Loucy (cell line): Measurements from ENCODE around the gene TRIM2.

Experiments used
- H2AFZ ChIP-seq: fragments of 200-600 bp; sonication (generic); 2 replicates; pipeline ENCODE4 v1.6.0; 2016; ENCODE audit warnings: antibody characterized with exemption, mild to moderate bottlenecking, low read length, moderate library complexity
- H3F3A ChIP-seq: fragments of 200-600 bp; 2 replicates; pipeline ENCODE4 v1.6.0; 2016; ENCODE audit warnings: antibody characterized with exemption, low read depth, mild to moderate bottlenecking
- H3K27me3 ChIP-seq: fragments of 200-600 bp; sonication (generic); 2 replicates; pipeline ENCODE4 v1.6.1; 2014; ENCODE audit warnings: low read length, mild to moderate bottlenecking; ENCODE audit not compliant: insufficient read depth, poor library complexity, severe bottlenecking
- H3K36me3 ChIP-seq: fragments of 200-600 bp; sonication (generic); 2 replicates; pipeline ENCODE4 v1.6.1; 2016; ENCODE audit warnings: low read length; ENCODE audit not compliant: insufficient read depth
- H3K4me1 ChIP-seq: fragments of 200-600 bp; sonication (generic); 2 replicates; pipeline ENCODE4 v1.5.1; 2014; ENCODE audit warnings: low read length, mild to moderate bottlenecking; ENCODE audit not compliant: insufficient read depth, poor library complexity, severe bottlenecking
- H3K4me2 ChIP-seq: fragments of 200-600 bp; sonication (generic); 2 replicates; pipeline ENCODE4 v1.6.0; 2014; ENCODE audit warnings: antibody characterized with exemption, low read length, low read depth, mild to moderate bottlenecking; ENCODE audit not compliant: poor library complexity, severe bottlenecking
- H3K4me3 ChIP-seq: fragments of 200-600 bp; sonication (generic); 2 replicates; pipeline ENCODE4 v1.5.1; 2014; ENCODE audit warnings: low read length, mild to moderate bottlenecking, mixed read lengths; ENCODE audit not compliant: poor library complexity, severe bottlenecking
- H3K79me2 ChIP-seq: fragments of 200-600 bp; sonication (generic); 2 replicates; pipeline ENCODE4 v1.6.1; 2014; ENCODE audit warnings: low read length; ENCODE audit not compliant: insufficient read depth
- H3K9ac ChIP-seq: fragments of 200-600 bp; sonication (generic); 2 replicates; pipeline ENCODE4 v1.6.0; 2014; ENCODE audit warnings: mild to moderate bottlenecking, low read depth, low read length, moderate library complexity; ENCODE audit not compliant: poor library complexity, severe bottlenecking
- H3K9me2 ChIP-seq: fragments of 200-600 bp; sonication (generic); replicated peaks from 2 replicates; pipeline ENCODE4 v1.6.1; 2016; ENCODE audit warnings: low read depth, low read length, mixed read lengths
- H3K9me3 ChIP-seq: fragments of 200-600 bp; sonication (generic); 2 replicates; pipeline ENCODE4 v1.6.1; 2014; ENCODE audit warnings: mild to moderate bottlenecking, antibody characterized with exemption, low read length, low read depth; ENCODE audit not compliant: insufficient read depth
- H4K20me1 ChIP-seq: fragments of 200-600 bp; sonication (generic); 2 replicates; pipeline ENCODE4 v1.6.0; 2014; ENCODE audit warnings: antibody characterized with exemption, low read length, mild to moderate bottlenecking; ENCODE audit not compliant: insufficient read depth, poor library complexity, severe bottlenecking
- CTCF ChIP-seq: fragments of 200-600 bp; sonication (generic); conservative IDR thresholded peaks from 2 replicates; pipeline ENCODE4 v1.5.1; 2014; ENCODE audit warnings: mild to moderate bottlenecking, antibody characterized with exemption, low read length
- EZH2phosphoT487 ChIP-seq: fragments of 200-600 bp; IDR thresholded peaks from 2 replicates; pipeline ENCODE4 v1.6.1; 2018; ENCODE audit warnings: antibody characterized with exemption, mild to moderate bottlenecking, moderate library complexity, borderline replicate concordance

Gene TRIM2

GRCh38 chr4:153215921-153216320, 11.7 kb downstream of the TRIM2 start:
- Histone ChIP-seq H2AFZ (no peak overlapping the region), H3F3A (no peaks in the 10 kb centered on the region), H3K4me2 (no peak overlapping the region), H3K79me2 (no peaks in the 10 kb centered on the region), H3K27me3 (no peaks in the 10 kb centered on the region), H3K4me1 (peaks cover 16% of the 10 kb centered on the region), H3K9me3 (no peaks in the 10 kb centered on the region), H3K9me2 (no peaks in the 10 kb centered on the region), H3K36me3 (no peaks in the 10 kb centered on the region), H4K20me1 (no peaks in the 10 kb centered on the region), H3K4me3 (no peak overlapping the region), H3K9ac (no peak overlapping the region)
- TF ChIP-seq CTCF (no peak), EZH2phosphoT487 (no peak)

- no peaks in the 10 kb centered on the region for H3K9me3 ChIP-seq
- H3K4me1 ChIP-seq = peaks cover 16% of the 10 kb centered on the region
- no peak overlapping the region for H3K4me2 ChIP-seq
- no peaks in the 10 kb centered on the region for H3K9me2 ChIP-seq
- H3F3A ChIP-seq = no peaks in the 10 kb centered on the region
- no peak overlapping the region for H3K4me3 ChIP-seq
- no peaks in the 10 kb centered on the region for H3K27me3 ChIP-seq
- no peak overlapping the region for H2AFZ ChIP-seq
- no peak overlapping the region for H3K9ac ChIP-seq
- no peaks in the 10 kb centered on the region for H3K36me3 ChIP-seq
- TF ChIP-seq EZH2phosphoT487 (no peak), CTCF (no peak)
- H4K20me1 ChIP-seq = no peaks in the 10 kb centered on the region
- no peaks in the 10 kb centered on the region for H3K79me2 ChIP-seq
These were observed 12.3 kb downstream of the TRIM2 start for GRCh38 chr4:153216546-153216945.

GRCh38 chr4:153217440-153217839, 13.2 kb downstream of the TRIM2 start:
- no peak overlapping the region for H3K4me3 ChIP-seq
- no peaks in the 10 kb centered on the region for H4K20me1 ChIP-seq
- no peaks in the 10 kb centered on the region for H3K79me2 ChIP-seq
- no peak overlapping the region for H2AFZ ChIP-seq
- H3K9ac ChIP-seq = no peak overlapping the region
- H3F3A ChIP-seq = no peaks in the 10 kb centered on the region
- TF ChIP-seq CTCF (no peak), EZH2phosphoT487 (no peak)
- no peaks in the 10 kb centered on the region for H3K9me3 ChIP-seq
- no peaks in the 10 kb centered on the region for H3K9me2 ChIP-seq
- H3K36me3 ChIP-seq = no peaks in the 10 kb centered on the region
- peaks cover 21% of the 10 kb centered on the region for H3K4me1 ChIP-seq
- no peak overlapping the region for H3K4me2 ChIP-seq
- no peaks in the 10 kb centered on the region for H3K27me3 ChIP-seq
